NCI-H1694 treated with DMSO at 0.1 percent for 48 hours (cell line): Measurements from ENCODE around the gene TMEM255A.

Experiments used
- DNase-seq: peaks from one replicate; lab custom pipeline; 2025; lab: John Stamatoyannopoulos, UW

TMEM255A gene

DNA sequence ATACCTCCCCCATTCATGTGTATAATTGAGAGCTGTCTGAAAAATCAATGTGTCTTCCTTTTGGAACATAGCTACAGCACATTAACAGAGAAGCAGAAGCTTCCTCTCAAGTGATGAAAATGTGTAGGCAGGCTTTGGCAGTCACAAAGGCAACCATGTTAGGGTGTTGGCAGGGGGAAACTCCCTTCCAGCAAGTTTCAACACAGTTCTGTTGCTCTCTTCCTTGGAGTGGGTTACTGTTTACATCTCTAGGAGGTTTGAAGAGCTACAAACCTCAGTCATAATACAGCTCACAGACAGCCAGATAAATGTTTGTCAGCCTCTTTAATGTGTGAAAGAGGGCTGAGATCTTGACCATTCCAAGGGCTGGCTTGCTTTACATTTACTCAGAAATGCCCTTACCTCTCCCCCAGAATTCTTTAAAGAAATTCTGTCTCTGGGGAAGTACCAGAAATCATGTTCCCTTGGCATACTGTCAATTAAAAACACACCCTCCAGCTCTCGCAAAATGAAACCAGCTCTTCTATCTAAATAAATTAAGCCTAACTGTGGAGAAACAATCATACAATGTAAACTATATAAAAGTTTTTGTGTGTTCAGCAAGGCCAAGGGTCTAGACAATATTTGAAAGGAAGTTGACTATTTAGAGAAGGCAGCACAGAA, 41.8 kb downstream of the TMEM255A start:
- DNase-seq, result no peak

DNA sequence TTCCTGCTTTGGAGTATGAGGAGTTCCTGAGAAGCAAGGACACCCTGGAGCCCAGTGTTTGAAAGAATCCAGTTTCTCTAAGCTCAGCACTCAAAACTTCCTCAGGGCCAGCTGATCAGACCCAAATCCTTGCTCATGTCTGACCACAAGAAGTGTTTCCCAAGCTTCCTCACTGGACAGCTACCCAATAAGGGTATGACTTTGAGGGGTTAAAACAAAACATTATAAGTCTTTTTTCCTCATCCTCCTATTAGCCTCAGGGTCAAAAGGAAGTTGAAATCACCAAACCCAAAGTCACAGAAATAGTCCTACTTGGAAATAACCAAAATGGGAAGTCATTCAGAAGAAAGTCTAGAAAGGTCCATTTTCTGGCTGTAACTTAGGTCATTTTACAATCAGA, 46.9 kb downstream of the TMEM255A start:
- DNase-seq, result no peak

GRCh38 chrX:120262859-120263708, 48.2 kb downstream of the TMEM255A start:
- DNase-seq, result no peak

- DNase-seq, result no peak
Measured at GRCh38 chrX:120260369-120260768, 50.9 kb downstream of the TMEM255A start.

DNA sequence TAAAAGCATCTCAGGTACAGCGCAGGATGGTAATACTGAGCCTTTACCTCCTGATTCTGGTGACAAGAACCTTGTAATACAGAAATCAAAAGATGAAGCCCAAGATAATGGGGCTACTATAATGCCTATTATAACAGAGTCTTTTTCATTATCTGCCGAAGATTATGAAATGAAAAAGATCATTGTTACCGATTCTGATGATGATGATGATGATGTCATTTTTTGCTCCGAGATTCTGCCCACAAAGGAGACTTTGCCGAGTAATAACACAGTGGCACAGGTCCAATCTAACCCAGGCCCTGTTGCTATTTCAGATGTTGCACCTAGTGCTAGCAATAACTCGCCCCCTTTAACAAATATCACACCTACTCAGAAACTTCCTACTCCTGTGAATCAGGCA, 57.5 kb downstream of the TMEM255A start:
- DNase-seq, result no peak

DNA sequence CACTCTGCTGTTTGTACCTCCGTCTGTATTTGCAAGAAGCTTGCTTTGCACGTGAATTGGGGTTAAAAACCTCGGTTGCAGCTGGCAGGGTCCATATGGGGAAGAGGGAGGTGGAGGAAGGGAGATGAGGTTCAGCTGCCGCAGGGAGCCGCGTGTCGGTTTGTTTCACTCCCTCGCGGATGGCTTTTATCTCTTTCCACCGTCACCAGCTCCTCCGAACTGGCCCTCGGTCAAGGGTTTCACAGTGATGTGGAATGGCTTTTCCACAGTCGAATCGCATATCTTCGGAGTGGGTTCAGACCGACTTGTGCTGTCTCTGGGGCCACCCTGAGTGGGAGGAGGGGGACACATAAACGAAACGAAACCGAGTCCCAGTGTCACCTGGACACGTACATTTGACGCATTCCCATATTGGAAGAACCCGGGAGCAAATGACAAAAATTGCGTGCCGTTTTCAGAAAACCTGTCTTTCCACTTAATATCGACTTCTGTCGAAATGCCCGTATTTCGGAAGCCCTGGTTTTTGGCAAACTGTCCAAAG, 59.7 kb downstream of the TMEM255A start:
- DNase-seq, result peak; percentile 22

GRCh38 chrX:120250522-120251271, 60.6 kb downstream of the TMEM255A start, which contains the start of gene ZBTB33:
ZBTB33 (plus strand) TSS chrX:120250812; CDS start chrX:120253416, 2,604 bp downstream.
- peak; percentile 93 for DNase-seq

GRCh38 chrX:120244735-120245498, 66.3 kb downstream of the TMEM255A start:
- peak; percentile 60 for DNase-seq

DNA sequence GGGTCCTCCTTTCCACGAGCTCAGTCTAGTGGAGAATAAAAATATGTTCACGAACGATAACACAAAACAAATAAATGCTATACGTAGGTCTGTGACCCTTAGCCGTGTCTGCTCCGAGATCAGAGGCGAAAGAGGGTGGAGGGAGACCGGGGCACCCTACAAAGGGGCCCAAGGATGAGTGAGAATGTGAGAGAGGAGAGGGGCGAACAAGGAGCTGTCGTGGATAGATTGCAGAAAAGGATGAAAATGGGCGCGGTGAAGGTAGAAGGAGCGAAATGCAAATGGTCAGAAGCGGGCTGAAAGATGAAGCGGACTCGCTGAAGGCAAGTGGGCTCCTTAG, 66.9 kb downstream of the TMEM255A start:
- no peak for DNase-seq

DNA sequence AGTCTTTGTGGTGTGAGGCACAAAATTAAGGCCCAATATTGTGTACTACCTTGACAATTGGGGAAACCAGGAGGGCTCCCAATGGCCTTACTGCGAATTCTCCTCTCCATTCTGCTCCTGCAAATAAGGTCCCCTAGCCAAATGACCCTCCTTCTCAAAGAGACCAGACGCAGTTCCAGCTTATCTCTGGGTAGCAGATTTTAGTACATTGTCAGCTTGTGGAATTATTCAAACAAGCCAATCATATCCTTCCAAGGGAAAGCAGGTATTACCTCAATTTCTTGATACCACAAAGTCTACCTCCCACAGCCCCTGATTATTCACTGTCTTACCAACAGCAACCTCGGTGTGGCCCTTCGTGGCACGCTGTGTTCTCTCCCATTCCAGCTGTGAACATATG, 68.4 kb downstream of the TMEM255A start:
- DNase-seq, result no peak

DNA sequence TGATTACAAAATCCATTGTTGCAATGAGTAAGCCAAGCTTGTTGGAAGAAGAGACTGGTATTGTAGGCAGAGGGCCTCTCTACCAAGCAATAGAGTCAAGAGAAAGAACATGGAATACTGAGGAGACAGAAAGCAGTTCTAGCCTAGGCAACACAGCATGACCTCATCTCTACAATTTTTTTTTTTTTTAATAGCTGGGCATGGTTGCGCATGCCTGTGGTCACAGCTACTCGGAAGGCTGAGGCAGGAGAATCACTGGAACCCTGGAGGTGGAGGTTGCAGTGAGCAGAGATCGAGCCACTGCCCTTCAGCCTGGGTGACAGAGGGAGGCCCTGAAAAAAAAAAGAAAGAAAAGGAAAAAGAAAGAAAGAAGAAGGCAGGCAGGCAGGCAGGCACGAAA, 72.3 kb downstream of the TMEM255A start:
- no peak for DNase-seq

DNA sequence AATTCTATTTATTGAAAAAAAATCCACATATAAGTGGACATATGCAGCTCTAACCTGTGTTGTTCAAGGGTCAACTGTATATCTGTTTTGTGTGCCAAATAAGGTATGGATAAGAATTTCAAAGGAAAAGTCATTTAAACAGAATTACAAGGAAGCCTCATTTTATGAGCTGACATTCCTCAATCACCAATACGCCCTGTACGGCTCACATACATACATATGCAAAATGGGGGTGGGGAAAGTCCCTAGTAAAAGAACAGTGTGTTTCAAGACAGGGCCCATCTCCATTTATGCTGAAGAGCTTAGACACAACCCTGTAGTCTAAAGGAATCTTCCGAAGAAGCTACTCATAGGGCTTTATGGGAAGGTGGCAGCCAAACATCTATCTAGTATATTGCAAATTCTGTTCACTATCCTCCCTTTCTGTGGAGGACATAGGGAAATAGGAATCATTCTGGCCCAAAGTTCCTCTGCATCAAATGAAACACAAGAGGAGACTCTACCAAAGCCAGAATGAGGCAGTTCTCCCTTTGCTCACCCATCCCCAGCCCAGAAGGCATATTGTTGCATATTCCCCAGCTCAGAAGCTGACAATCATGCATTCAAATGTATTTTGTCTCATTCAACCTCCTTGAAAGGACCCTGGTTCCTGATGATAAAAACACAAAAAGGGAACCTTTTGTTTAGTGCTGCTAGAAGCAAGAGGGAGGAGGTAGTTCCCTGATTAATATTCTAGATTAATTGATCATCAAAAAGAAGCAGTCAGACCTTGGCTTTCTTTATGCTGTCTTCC, 74.4 kb downstream of the TMEM255A start:
- no peak for DNase-seq

GRCh38 chrX:120235284-120235683, 76.0 kb downstream of the TMEM255A start:
- no peak for DNase-seq

DNA sequence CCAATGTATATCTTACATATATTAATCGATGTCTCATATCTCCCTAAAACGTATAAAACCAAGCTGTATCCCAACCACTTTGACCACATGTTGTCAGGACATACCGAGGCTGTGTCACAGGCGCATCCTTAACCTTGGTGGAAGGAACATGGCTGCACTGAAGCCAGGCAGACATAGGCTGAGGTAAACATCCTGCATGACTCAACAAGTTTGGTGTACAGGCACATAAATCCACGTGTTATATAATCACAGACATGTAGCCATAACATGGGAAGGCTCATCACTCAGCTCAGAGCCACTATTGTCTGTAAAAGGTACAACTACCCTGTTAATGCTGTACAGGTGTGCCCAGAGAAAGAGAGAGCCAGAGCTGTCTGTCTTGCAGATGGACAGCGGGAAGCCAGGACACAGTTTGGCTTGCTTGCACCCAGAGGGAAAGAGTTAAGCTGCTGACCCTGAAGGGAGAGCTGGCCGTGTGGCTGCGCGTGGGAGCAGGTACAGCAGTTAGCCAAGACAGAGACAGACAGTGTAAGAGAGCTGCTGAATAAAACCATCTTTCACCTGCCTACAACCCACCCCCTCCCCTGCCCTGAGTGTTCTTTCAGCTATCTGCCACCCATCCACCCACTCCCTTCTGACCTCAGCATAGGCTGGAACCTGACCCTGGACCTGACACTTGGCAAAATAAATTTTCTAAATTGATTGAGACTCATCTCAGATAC, 82.9 kb downstream of the TMEM255A start:
- no peak for DNase-seq

- no peak for DNase-seq
Measured at GRCh38 chrX:120224388-120224787, 86.9 kb downstream of the TMEM255A start.

GRCh38 chrX:120223374-120223773, 87.9 kb downstream of the TMEM255A start:
- DNase-seq, result no peak

- peak; percentile 30 for DNase-seq
Measured at GRCh38 chrX:120213438-120214265, 97.6 kb downstream of the TMEM255A start.
